Activated CD4-positive, alpha-beta T cell treated with anti-CD3 and anti-CD28 coated beads, Interleukin-2, Interleukin-6, amounts not matched to agents 100 ng/mL and 50 ng/mL, durations not matched to agents 16 hours and 8 hours (primary cell): ENCODE results near the gene AFG1L.
A peak's percentile ranks its signal among the peaks of the same experiment; 100 is the strongest.
"Not testable (repeated sequence)": the region's sequence is repeated elsewhere in the genome, so short reads cannot be mapped to it uniquely, and the experiment has no call there.

Experiments
- DNase-seq: peaks from one replicate; pipeline ENCODE4 v3.0.0-alpha.2; 2020

Gene AFG1L

DNA sequence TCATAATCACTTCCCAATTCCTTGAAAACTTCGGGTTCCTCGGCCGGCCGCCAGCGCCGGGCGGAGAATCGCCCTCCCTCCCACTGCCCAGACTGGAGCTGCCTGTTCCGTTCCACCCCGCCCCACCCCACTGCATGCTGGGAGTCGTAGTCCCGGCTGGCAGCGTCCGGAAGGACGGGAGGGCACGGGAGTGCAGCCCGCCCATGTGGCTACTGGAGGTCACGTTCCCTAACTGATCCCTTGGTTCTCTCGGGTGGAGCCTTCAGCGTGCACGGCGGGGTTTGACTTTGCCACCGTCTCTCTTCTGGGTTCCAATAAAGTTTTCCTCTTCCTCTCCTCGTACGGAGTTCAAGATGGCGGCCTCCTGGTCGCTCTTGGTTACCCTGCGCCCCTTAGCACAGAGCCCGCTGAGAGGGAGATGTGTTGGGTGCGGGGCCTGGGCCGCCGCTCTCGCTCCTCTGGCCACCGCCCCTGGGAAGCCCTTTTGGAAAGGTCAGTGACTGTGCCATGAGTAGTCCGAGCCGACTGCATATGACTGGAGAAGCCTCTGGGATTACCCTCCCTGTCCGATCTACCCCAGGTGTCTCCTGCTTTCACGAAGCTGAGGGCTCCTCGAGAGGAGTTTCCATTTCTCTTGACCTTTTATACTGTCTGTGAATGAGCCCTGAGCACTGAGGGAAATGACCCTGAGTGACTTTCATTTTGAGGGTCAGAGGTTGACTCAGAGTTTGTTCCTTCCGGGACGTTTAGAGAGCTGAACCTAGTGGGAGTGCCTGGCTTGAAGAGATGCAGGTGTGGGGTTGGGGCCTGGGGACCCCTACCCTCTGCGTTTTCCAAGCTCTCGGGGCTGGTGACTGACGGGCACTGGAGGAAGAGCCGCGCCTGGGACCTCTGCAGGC is at the start of gene AFG1L:
AFG1L (plus strand) TSS at position 328 of the 899 bp plus-strand sequence; CDS start at position 354, 26 bp downstream.
- peak; percentile 91 for DNase-seq

DNA sequence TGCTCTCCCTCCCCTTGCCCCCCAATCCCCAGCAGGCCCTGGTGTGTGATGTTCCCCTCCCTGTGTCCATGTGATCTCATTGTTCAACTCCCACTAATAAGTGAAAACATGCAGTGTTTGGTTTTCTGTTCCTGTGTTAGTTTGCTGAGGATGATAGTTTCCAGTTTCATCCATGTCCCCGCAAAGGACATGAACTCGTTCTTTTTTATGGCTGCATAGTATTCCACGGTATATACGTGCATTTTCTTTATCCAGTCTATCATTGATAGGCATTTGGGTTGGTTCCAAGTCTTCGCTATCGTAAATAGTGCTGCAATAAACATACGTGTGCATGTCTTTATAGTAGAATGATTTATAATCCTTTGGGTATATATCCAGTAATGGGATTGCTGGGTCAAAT is 49.8 kb upstream of the AFG1L start:
- DNase-seq, result not testable (repeated sequence)

DNA sequence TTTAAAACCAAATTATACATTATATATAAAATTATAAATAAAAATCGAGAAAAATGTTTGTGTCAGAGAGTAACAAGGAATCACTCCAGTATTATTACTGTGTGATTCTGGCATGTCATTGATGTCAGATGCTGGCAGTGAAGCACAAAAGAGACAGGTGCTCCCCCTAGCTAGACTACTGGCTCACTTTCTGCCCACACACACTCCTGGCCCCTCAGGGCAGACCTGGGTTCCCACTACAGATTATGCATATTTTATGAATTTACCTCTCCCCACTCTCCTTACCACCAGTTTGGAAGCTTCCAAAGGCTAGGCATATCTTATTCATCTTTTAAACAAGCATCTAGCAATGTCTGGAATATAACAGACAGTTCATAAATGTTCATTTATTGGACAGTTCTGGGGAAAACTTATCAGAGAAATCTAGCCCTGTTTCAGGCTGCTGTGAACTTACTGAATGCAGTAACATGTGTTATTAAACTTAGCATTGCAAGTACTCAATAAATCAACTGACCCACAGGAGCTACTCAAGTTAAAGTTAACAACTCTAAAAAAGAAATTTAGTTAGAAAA is 46.8 kb upstream of the AFG1L start:
- no peak for DNase-seq

DNA sequence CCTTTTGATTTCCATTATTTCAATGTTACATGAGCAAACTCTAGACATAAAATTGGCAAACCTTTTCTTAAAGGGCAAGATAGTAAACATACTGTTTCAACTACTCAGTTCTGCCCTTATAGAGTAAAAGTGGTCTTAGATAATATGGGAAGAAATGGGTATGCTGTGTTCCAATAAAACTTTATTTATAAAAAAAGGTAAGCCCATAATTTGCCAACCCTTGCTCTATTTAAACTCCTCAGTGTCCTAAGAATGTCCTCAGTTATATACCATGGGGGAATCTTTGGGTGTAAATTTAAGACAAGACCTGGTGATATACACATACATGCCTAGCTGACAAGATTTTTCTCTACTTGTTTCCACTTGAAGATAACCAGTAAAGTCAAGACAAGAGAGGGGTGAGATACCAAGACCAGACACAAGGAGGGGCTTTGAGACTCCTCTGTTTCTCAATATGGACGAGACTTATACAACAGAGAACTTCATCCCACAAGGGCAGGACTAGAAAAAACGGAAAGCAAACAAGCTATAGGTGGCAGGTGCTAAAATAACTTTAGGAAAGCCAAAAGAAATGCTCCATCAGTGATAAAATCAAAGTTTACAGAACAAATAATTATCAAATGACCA is 44.5 kb upstream of the AFG1L start:
- DNase-seq, result no peak

DNA sequence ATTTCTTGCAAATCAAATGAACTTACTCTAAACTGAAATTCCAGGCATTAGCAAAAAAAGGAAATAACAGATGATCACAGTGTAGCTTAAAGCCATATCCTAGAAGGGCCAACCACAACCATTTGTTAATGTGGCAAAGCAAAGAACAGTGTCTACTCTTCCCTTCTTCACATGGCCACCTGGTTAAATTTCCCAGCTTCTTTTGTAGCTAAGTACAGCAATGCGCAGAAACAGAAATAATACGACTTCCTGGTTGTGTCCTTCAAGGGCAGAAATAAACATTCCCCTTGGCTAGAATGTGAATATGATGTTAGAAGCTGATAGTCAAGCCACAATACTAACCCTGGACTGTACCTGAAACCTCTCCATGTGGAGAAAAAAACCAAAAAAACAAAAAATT is 43.6 kb upstream of the AFG1L start:
- DNase-seq, result no peak

DNA sequence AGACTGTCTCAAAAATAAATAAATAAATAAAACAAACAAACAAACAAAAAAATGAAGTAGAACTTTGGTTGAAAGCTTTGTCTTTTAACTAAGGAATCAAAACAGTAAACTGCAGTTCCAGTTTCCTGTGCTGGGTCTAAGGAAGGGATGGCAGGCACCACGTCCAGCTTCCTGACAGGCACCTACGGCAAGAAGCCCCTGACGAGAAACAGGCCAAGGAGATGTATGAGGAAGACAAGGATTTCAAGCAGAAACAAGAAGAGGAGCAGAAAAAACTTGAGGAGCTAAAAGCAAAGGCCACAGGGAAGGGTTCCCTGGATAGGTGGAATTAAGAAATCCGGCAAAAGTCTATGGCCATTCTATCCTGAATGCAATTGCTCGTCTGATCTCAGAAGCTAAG is 42.8 kb upstream of the AFG1L start:
- DNase-seq, result no peak

DNA sequence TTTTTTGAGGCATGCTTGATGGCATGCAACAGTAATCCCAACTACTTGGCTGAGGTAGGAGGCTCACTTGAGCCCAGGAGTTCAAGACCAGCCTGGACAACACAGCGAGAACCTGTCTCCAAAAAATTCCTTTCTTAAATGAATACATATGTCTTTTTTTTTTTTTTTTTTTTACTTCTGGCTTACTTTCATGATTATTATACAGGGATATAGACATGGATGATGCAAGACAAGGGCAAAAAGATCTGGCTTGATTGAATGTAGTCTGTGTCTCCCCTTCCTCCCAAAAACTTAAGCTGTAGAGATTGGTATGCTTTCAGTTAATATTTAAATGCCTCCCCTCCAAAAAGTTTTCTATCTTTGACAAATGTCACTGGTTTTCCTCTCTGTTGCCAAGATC is 41.6 kb upstream of the AFG1L start:
- no peak for DNase-seq

DNA sequence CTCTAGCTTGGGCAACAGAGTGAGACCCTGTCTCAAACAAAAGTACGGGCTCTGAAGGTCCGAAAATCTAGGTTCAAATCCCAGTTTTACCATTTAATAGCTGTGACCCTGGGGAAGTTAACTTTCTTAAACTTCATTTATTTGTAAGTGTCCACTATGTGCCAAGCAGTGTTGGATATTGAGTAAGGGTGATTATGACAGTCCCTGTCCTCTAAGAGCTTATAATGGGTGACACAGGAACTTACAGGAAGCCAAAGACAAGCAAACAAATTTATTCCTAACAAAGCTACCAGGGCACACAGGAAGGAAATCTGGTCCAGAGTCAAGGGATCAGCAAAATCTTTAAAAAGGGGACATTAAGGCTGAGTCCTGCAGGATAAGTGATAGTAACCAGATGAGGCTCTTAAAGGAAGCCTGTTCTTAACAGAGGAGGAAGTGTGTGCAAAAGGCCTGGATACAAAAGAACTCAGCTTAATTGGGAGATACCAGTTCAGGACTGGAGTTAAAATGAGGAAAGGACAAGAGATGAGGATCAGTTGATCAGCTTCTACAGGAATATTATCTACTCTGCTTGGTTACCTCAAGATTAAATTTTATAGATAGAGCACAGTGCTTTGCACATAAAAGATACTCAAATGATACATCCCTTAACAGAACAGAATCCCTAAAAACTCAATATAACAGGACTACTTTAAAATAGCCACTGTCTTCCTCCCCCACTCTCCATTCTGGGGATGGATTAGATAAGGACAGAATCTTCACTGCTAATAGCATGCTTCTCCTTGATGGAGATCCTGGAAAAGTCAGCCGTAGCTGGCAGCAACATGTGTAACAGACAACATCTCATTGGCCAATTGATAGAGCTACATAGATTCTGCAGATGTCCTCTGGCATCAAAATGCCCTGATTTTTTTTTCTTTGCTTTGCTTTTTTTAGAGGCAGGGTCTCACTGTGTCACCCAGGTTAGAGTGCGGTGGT is 40.1 kb upstream of the AFG1L start:
- DNase-seq, result no peak

DNA sequence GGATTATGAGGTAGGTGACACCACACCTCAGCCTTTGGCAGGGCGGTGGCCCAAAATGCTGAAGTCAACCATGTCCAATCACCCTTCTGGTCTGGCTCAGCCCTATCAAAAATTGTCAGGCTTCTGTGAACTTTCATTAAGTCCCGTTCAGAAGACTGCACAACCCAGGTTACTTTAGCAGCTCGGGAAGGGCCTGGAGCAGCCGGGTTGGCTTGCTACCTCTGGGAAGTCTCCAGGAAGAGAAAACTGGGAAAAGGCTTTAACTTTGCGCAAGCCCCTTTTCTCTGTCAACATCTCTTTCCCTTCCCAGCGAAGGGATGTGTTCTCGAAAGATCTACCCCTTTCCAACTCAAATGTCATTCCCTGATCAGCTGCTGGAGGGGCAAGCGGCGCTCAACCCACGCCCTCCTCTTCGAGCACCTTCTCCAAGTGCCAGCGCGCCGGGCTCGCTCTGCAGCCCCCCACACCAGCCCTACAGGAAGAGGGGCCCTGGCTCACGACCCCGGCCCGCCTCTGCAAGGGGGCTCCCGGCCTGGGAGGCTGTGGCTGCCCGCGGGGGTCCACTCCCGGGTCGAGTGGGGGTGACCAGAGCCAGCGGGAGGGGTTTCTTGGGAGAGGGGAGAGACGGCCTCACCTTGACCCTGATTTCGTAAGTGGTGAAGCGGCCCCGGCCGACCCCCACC is 34.6 kb upstream of the AFG1L start:
- peak; percentile 38 for DNase-seq

DNA sequence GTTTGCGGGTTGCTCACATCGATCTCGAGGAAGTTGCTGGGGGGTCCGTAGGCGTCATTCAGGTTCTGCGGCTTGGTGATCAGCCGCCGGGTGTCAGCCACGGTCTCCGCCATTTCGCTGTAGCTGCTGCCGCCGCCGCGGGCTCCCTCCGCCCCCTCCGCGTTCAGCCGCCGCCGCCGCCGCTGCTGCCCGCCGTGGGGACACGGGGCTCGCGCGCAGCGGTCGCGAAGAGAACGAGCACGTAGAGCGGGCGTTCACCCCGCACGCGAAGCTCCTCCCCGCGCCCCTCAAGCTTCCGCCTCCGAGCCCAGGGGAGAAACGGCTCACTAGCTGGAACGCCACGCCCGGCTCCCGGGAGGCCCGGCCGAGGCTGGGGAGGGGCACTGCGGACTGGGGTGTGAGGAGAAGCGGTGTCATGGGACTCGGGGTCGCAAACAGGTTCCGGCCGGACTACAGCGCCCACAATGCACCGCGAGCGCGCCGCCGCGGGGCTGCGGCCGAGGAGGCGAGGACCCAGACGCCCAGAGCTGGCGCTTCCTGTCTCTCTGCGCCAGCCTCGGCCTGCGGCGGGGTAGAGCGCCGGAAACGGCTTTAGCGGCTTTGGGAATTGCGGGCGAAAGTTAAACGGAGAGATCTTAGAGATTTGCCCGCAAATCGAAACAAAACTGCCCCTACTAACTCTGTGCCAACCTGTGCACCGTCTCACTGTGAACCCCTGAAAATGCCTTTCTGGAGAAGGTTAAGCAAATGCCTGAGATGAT is 33.9 kb upstream of the AFG1L start, which contains the start of gene SNX3:
SNX3 (minus strand) TSS at position 232 of the 761 bp plus-strand sequence; CDS start at position 113, 119 bp downstream.
- peak; percentile 95 for DNase-seq

DNA sequence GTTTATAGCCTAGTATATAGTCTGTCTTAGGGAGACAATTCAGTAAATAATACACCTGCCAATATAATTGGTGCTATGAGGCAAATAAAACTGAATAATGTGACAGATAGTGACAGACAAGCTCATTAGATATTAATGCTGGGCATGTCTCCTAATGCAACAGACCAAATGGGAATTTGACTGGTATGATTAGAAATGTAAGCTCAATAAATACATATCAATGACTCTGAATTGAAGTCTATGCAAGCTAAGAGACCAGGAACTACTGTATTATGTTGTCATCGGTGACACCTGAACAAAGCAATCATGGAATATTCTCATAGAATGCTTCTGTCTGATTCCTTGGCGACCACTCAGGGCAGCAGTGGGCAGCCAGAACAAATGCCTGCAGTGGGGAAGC is 31.5 kb upstream of the AFG1L start:
- DNase-seq, result no peak

DNA sequence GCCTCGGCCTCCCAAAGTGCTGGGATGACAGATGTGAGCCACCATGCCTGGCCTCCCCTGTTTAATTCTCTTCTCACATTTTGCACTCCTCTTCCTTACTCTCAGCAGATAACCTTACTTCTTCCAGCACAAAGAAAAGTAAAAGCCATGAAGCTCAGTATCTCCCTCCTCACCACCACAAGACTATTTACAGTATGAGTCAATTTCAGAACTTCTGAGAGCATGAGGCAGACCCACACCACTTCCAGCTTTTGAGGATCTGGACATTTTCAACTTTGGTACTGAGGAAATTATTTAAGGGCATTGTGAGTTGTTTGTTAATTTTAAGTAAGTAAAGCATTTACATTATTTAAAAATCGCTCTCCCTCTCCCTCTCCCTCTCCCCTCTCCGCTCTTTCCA is 26.0 kb upstream of the AFG1L start:
- no peak for DNase-seq

DNA sequence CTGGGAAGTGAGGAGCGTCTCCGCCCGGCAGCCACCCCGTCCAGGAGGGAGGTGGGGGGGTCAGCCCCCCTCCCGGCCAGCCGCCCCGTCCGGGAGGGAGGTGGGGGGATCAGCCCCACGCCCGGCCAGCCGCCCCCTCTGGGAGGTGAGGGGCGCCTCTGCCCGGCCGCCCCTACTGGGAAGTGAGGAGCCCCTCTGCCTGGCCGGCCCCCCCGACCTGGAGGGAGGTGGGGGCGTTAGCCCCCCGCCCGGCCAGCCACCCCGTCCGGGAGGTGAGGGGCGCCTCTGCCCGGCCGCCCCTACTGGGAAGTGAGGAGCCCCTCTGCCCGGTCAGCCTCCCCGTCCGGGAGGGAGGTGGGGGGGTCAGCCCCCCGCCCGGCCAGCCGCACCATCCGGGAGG is 24.9 kb upstream of the AFG1L start:
- not testable (repeated sequence) for DNase-seq

DNA sequence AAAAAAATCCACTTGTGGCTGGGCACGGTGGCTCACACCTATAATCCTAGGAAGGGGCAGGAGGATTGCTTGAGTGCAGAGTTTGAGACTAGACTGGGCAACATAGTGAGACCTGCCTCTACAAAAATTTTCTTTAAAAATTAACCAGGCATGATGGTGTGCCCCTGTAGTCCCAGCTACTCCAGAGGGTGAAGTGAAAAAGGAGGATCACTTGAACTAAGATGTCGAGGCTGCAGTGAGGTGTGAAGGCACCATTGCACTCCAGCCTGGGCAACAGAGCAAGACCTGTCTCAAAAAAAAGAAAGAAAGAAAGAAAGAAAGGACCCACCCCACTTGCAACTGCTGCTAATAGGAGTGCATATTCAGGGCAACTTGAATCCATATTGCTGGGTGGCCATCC is 20.3 kb upstream of the AFG1L start:
- no peak for DNase-seq

DNA sequence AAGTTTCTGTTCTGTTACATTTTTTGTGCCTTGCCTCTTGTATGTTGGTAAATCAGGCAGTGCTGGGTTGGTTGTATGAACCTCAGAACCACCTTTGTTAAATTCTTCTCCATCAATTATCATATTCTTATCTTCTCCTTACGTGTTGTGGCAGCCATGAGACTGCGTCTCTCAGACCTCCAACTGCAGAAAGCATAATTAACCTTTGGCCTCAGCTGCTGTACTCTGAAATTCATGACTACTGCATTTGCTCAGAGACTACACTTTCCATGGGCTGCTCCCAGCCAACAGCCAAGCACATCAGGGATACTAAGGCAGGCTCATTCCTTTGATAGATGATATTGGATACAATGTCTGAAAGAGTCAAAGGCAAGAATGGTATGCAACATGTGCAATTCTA is 18.9 kb upstream of the AFG1L start:
- no peak for DNase-seq

DNA sequence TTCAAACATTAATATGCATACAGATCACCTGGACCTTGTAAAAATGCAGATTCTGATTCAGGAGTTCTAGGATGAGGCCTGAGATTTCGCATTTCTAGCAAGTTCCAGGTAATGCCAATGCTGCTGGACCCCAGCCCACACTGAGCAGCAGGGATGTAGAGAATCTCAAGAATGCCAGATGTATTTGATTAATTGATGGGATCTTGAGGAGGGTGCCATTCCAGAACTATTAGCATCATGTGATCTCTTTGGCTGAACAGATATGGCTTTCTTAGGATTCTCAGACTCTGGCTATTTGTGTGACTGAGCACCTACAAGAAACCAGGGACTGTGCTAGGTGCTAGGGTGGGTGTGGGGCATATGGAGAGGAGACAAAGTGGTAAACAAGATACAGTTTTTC is 17.6 kb upstream of the AFG1L start:
- DNase-seq, result no peak

DNA sequence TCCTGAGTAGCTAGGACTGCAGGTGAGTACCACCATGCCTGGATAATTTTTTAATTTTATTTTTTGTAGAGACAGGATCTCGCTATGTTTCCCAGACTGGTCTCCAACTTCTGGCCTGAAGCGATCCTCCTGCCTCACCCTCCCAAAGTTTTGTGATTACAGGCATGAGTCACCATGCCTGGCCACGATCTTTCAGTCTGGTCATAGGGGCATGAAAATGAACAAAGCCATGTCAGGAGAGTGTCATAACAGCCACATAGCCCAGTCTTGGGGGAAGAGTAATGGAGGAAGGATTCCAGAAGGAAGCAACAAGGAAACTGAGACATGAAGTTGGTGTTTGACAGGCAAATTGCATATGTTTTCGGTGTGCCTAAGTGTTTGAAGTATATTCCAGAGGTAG is 17.0 kb upstream of the AFG1L start:
- no peak for DNase-seq

DNA sequence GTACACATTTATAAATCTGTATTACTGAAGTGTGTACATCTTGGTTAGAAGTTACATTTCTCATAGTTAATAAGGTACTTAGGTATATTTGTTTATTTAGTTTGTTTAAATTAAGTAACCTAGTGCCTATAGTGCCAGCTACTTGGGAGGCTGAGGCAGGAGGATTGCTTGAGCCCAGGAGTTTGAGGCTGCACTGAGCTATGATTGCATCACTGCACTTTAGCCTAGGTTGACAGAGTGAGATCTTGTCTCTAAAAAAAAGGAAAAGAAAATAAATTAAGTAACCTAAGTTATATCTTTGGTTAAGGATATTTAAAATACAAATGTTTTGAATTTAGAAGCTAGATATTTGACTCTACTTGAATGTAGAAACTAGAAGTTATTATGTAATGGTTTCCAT is 9.5 kb upstream of the AFG1L start:
- no peak for DNase-seq

DNA sequence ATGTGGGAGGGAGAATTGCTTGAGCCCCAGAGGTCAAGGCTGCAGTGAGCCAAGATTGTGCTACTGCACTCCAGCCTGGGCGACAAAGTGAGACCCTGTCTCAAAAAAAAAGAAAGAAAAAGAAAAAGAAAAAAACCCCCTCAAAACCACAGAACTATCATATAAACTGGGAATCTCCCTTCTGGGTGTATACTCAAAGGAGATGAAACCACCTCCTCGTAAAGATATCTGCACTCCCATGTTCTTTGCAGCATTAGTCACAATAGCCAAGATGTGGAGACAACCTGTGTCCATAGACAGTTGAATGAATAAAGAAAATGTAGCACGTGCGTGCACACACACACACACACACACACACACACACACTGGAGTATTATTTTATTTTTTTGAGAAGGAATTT is 8.5 kb upstream of the AFG1L start:
- no peak for DNase-seq

DNA sequence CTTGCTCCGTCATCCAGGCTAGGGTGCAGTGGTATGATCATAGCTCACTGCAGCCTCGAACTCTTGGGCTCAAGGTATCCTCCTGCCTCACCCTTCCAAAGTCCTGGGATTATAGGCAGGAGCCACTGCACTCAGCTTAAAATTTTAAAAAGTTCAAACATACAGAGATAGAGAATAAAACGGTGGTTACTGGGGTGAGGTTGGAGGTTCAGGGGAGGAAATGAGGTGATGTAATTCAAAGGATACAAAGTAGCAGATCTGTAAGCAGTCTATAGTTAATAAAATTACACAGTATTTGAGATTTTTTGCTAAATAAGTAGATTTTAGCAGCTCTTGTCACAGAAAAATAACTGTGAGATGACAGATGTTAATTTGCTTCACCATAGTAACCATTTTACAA is 7.5 kb upstream of the AFG1L start:
- DNase-seq, result no peak

DNA sequence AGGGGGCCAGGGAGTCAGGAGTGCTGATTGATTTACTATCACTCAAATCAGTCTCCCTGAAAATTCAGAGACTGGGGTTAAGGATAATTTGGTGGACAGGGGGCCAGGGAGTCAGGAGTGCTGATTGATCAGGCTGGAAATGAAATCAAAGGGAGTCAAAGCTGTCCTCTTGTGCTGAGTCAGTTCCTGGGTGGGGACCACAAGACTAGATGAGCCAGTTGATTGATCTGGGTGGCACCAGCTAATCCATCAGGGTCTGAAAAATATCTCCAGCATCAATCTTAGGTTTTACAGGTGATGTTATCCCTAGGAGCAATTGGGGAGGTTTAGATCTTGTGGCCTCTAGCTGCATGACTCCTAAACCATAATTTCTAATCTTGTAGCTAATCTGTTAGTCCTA is 6.1 kb upstream of the AFG1L start:
- peak; percentile 25 for DNase-seq
